A549 treated with AZD9567 at 1 μM for 4 hours (cell line): ENCODE results near the gene FNDC1. TPM values are rescaled to one million over a fixed set of nuclear protein-coding genes. Genes with fewer than 3 reads are reported as not detected.

Experiments
- total RNA-seq: library from RNA; stranded (reverse); fragments of 200-300 nt; extraction: Qiagen RNA extraction; gene quantifications from 5 replicates; pipeline ENCODE4 v1.2.3, GENCODE V29; 2022; ENCODE audit not compliant: insufficient read depth

Gene FNDC1
- total RNA-seq = 0.07 to 0.12 TPM (median 0.08 TPM) in 4 of 5 replicates, not detected in the other

DNA sequence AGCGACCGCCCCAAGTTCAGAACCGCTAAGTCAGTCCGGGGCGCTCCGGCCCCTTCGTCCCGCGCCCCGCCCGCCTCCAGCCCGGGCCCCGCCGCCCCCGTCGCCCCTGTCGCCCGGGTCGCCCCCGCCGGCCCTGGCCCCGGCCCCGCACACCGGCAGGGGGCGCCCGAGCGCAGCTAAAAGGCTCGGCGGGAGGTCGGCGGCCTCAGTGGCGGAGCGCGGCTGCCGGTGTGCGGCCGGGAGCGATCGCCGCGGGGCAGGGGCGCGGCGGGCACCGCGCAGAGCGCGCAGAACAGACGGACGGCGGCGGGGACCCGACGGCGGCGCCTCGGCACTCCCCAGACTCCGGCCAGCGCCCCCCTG is at the start of gene FNDC1:
Gene FNDC1, plus strand, starts transcription at position 208 of the 363 bp plus-strand sequence. CDS start 197 bp downstream, outside the sequence.

Other genes with a start within 250 kb of the FNDC1 start
- gene RSPH3, start 169.2 kb upstream of the FNDC1 start, total RNA-seq = 4.3 to 5.9 TPM (median 5.3 TPM) in 5 replicates
- gene TAGAP, start 124.4 kb upstream of the FNDC1 start, total RNA-seq = 0.02 TPM in 1 of 5 replicates, not detected in the others